ENCODE results near the gene NOXA1. TPM values are rescaled to one million over a fixed set of nuclear protein-coding genes. Genes with fewer than 3 reads are reported as not detected.

Gene NOXA1
- polyA plus RNA-seq, 1 donor (not counting 4 experiments of a cell fraction or from before 2014, with no cell fraction given) = 0.09 TPM

DNA sequence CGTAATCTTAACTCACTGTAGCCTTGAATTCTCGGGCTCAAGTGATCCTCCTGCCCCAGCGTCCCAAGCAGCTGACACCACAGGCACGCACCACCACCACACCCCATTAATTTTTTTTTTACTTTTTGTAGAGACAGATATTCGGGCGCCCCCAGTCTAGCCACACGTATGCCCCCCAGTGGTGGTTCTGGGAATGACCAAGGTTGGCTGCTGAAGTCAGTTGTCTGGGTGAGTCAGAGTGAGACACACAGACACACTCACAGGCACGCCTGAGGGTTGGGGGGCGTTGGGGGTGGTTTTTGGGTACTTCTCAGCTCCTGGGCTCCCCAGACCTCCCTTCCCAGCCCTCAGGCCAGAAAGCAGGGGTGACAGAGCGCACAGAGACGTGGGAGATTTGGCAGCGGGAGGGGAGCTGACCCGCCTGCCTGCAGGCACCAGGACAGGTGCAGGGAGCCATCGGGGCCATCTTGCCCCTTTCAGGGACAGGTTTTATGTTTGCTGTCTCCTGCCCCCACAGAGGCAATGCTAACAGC lies 22.1 kb downstream of the NOXA1 start:
- no peak for FAIRE-seq
- Histone ChIP-seq H3K79me2 (ENCODE audit: control insufficient read depth, insufficient read depth, low read length) (no peaks in the 10 kb centered on the region), H3K9me3 (ENCODE audit: control insufficient read depth, low read depth, low read length) (no peaks in the 10 kb centered on the region), H3K9me1 (ENCODE audit: control insufficient read depth, extremely low read depth, insufficient read depth, low read length) (no peaks in the 10 kb centered on the region), H3K4me1 (ENCODE audit: control insufficient read depth, extremely low read depth, insufficient read depth, low read length) (peaks cover 12% of the 10 kb centered on the region), H3K27me3 (ENCODE audit: control insufficient read depth, extremely low read depth, insufficient read depth, low read length) (no peaks in the 10 kb centered on the region), H3K36me3 (ENCODE audit: control insufficient read depth in 2 of 2, extremely low read depth in 1 of 2, insufficient read depth in 2 of 2, low read length in 2 of 2) (peaks cover 8 to 11% of the 10 kb centered on the region in 2 experiments), H4K20me1 (ENCODE audit: control insufficient read depth, extremely low read depth, insufficient read depth, low read length) (peaks cover 5% of the 10 kb centered on the region), H3K4me2 (ENCODE audit: control insufficient read depth, extremely low read depth, insufficient read depth, low read depth, low read length) (peak overlapping the region; percentile 27), H3K27ac (ENCODE audit: control insufficient read depth, insufficient read depth, low read length) (no peak overlapping the region), H3K4me3 (ENCODE audit: control insufficient read depth in 2 of 3, extremely low read depth in 1 of 3, insufficient read depth in 2 of 3, low read depth in 1 of 3, low read length in 3 of 3) (no peak overlapping the region), H2AFZ (ENCODE audit: control insufficient read depth, low read length) (no peak overlapping the region), H3K9ac (ENCODE audit: control insufficient read depth, extremely low read depth, insufficient read depth, low read length) (no peak overlapping the region)
- dilution Hi-C loops (cut with MboI; ENCODE audit: extremely low pct_ligation_motif_present, low sequenced_read_pairs) = no loop called here
- DNase-seq (ENCODE audit: low read depth, low spot score) = no peak
- TF ChIP-seq CTCF (optimal IDR thresholded peaks at IDR 0.05 in 1 of 3, IDR thresholded peaks at IDR 0.05 in 1 of 3, conservative IDR thresholded peaks at IDR 0.05 in 1 of 3; ENCODE audit: extremely low read depth in 1 of 3, insufficient read depth in 2 of 3, low read length in 3 of 3) (peak; percentile 79 to 89 (median 88)), EZH2 (IDR thresholded peaks at IDR 0.05; ENCODE audit: low read length) (no peak)

- FAIRE-seq = no peak
- TF ChIP-seq EZH2 (IDR thresholded peaks at IDR 0.05; ENCODE audit: low read length) (no peak), CTCF (optimal IDR thresholded peaks at IDR 0.05 in 1 of 3, IDR thresholded peaks at IDR 0.05 in 1 of 3, conservative IDR thresholded peaks at IDR 0.05 in 1 of 3; ENCODE audit: extremely low read depth in 1 of 3, insufficient read depth in 2 of 3, low read length in 3 of 3) (no peak)
Measured at GRCh38 chr9:137445930-137446431, 22.8 kb downstream of the NOXA1 start.

More at GRCh38 chr9:137445930-137446431, 22.8 kb downstream of the NOXA1 start:
- no peak for DNase-seq (ENCODE audit: low read depth, low spot score)
- Histone ChIP-seq H3K36me3 (ENCODE audit: control insufficient read depth in 2 of 2, extremely low read depth in 1 of 2, insufficient read depth in 2 of 2, low read length in 2 of 2) (peaks cover 8 to 11% of the 10 kb centered on the region in 2 experiments), H3K79me2 (ENCODE audit: control insufficient read depth, insufficient read depth, low read length) (no peaks in the 10 kb centered on the region), H3K4me3 (ENCODE audit: control insufficient read depth in 2 of 3, extremely low read depth in 1 of 3, insufficient read depth in 2 of 3, low read depth in 1 of 3, low read length in 3 of 3) (no peak overlapping the region), H4K20me1 (ENCODE audit: control insufficient read depth, extremely low read depth, insufficient read depth, low read length) (peaks cover 5% of the 10 kb centered on the region), H3K4me2 (ENCODE audit: control insufficient read depth, extremely low read depth, insufficient read depth, low read depth, low read length) (no peak overlapping the region), H3K4me1 (ENCODE audit: control insufficient read depth, extremely low read depth, insufficient read depth, low read length) (peaks cover 12% of the 10 kb centered on the region), H3K27ac (ENCODE audit: control insufficient read depth, insufficient read depth, low read length) (no peak overlapping the region), H3K9me1 (ENCODE audit: control insufficient read depth, extremely low read depth, insufficient read depth, low read length) (no peaks in the 10 kb centered on the region), H3K9ac (ENCODE audit: control insufficient read depth, extremely low read depth, insufficient read depth, low read length) (no peak overlapping the region), H2AFZ (ENCODE audit: control insufficient read depth, low read length) (no peak overlapping the region), H3K27me3 (ENCODE audit: control insufficient read depth, extremely low read depth, insufficient read depth, low read length) (no peaks in the 10 kb centered on the region), H3K9me3 (ENCODE audit: control insufficient read depth, low read depth, low read length) (no peaks in the 10 kb centered on the region)
- dilution Hi-C loops (cut with MboI; ENCODE audit: extremely low pct_ligation_motif_present, low sequenced_read_pairs) = no loop called here

All from keratinocyte (primary cell).